ENCODE data around the gene ARHGAP31. TPM values are rescaled to one million over a fixed set of nuclear protein-coding genes. Genes with fewer than 3 reads are reported as not detected.

The ARHGAP31 gene
- total and polyA plus RNA-seq, 7 donors: 3.5 to 18.0 (median 11.0) TPM

- 4 to 5% methylated on average over 43 of the region's 43 CpGs for WGBS, 2 donors
- no peaks in the 10 kb centered on the region for H3K9me3 ChIP-seq
- peak; percentile 74 for DNase-seq
- H3K4me1 ChIP-seq: peaks cover 0 to 32% (median 26%) of the 10 kb centered on the region in 4 donors
- H3K4me3 ChIP-seq: peak overlapping the region; percentile 82 to 92 (median 87)
- TF ChIP-seq POLR2AphosphoS5 (IDR thresholded peaks at IDR 0.05) (peak in 1 of 4 donors; percentile 29), EP300 (IDR thresholded peaks at IDR 0.05) (no peak)
- TF ChIP-seq, protein P1, sequence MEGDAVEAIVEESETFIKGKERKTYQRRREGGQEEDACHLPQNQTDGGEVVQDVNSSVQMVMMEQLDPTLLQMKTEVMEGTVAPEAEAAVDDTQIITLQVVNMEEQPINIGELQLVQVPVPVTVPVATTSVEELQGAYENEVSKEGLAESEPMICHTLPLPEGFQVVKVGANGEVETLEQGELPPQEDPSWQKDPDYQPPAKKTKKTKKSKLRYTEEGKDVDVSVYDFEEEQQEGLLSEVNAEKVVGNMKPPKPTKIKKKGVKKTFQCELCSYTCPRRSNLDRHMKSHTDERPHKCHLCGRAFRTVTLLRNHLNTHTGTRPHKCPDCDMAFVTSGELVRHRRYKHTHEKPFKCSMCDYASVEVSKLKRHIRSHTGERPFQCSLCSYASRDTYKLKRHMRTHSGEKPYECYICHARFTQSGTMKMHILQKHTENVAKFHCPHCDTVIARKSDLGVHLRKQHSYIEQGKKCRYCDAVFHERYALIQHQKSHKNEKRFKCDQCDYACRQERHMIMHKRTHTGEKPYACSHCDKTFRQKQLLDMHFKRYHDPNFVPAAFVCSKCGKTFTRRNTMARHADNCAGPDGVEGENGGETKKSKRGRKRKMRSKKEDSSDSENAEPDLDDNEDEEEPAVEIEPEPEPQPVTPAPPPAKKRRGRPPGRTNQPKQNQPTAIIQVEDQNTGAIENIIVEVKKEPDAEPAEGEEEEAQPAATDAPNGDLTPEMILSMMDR (IDR thresholded peaks at IDR 0.05): no peak
- intact Hi-C loops (cut with DNase I): loop anchor here (2.0 kb wide), 1 partner anchor 28 kb away; no protein-coding TSS in a partner anchor
- H3K27me3 ChIP-seq: no peaks in the 10 kb centered on the region
- peak overlapping the region; percentile 91 to 95 (median 92) for H3K27ac ChIP-seq
- H3K36me3 ChIP-seq: peaks cover 0 to 3% (median 0%) of the 10 kb centered on the region in 4 donors
Measured at GRCh38 chr3:119294696-119295671, 801 bp downstream of the ARHGAP31 start.

GRCh38 chr3:119295816-119296726, 1.9 kb downstream of the ARHGAP31 start:
- intact Hi-C loops (cut with DNase I): loop anchor here (2.0 kb wide), 1 partner anchor 27 kb away; no protein-coding TSS in a partner anchor
- DNase-seq: no peak
- WGBS, 2 donors: 63 to 79% methylated on average over 8 of the region's 8 CpGs

DNA sequence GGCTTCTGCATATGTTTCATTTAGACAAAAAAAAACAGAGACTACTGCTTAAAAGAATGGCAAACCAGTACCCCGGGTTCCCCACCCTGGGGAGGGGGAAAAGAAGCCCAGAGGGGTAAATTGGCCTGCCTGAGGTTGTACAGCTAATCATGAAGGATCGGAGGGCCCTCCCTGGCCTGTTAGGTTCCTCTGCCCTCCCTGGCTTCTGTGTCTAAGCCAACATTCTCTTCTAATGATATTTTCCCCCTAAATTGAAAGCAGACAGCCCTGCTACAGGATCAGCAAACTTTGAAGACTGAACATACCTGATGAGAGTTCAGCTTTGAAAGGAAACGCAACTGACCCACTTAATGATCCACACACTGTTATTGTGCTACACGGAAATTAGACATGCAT, 2.5 kb downstream of the ARHGAP31 start:
- DNase-seq: no peak
- no peaks in the 10 kb centered on the region for H3K27me3 ChIP-seq
- 88 to 89% methylated on average over 4 of the region's 4 CpGs for WGBS, 2 donors
- H3K27ac ChIP-seq: peak overlapping the region; percentile 91 to 95 (median 92)
- H3K4me1 ChIP-seq: peaks cover 0 to 41% (median 26%) of the 10 kb centered on the region in 4 donors
- no peaks in the 10 kb centered on the region for H3K9me3 ChIP-seq
- H3K36me3 ChIP-seq: peaks cover 0 to 3% (median 0%) of the 10 kb centered on the region in 4 donors
- H3K4me3 ChIP-seq: peak overlapping the region in 3 of 4 donors; percentile 85 to 92 (median 89)
- TF ChIP-seq EP300 (IDR thresholded peaks at IDR 0.05) (no peak), POLR2AphosphoS5 (IDR thresholded peaks at IDR 0.05) (no peak), POLR2A (IDR thresholded peaks at IDR 0.05) (no peak)
- TF ChIP-seq, protein P1 (IDR thresholded peaks at IDR 0.05): no peak
- intact Hi-C loops (cut with DNase I): no loop called here

More at GRCh38 chr3:119295816-119296726, 1.9 kb downstream of the ARHGAP31 start:
- Histone ChIP-seq H3K36me3 (peaks cover 0 to 3% (median 0%) of the 10 kb centered on the region in 4 donors), H3K9me3 (no peaks in the 10 kb centered on the region), H3K27me3 (no peaks in the 10 kb centered on the region), H3K4me3 (peak overlapping the region; percentile 82 to 92 (median 87)), H3K27ac (peak overlapping the region; percentile 91 to 95 (median 92)), H3K4me1 (peaks cover 0 to 35% (median 26%) of the 10 kb centered on the region in 4 donors)
- no peak for TF ChIP-seq POLR2A (IDR thresholded peaks at IDR 0.05)

- Histone ChIP-seq H3K4me1 (peaks cover 0 to 41% (median 26%) of the 10 kb centered on the region in 4 donors), H3K27me3 (no peaks in the 10 kb centered on the region), H3K27ac (peak overlapping the region in 3 of 4 donors; percentile 15 to 92 (median 91)), H3K36me3 (peaks cover 0 to 3% (median 0%) of the 10 kb centered on the region in 4 donors), H3K9me3 (no peaks in the 10 kb centered on the region), H3K4me3 (peak overlapping the region in 2 of 4 donors; percentile 85 to 89)
- no peak for TF ChIP-seq POLR2AphosphoS5 (IDR thresholded peaks at IDR 0.05)
- TF ChIP-seq POLR2A (IDR thresholded peaks at IDR 0.05): no peak
- TF ChIP-seq, protein P1 (IDR thresholded peaks at IDR 0.05): no peak
- no peak for TF ChIP-seq EP300 (IDR thresholded peaks at IDR 0.05)
- DNase-seq: no peak
- intact Hi-C loops (cut with DNase I): no loop called here
Measured at GRCh38 chr3:119297169-119297568, 3.0 kb downstream of the ARHGAP31 start.
